Activated CD4-positive, alpha-beta T cell treated with anti-CD3 and anti-CD28 coated beads, Interleukin-2, Interleukin-6, amounts not matched to agents 100 ng/mL and 50 ng/mL, durations not matched to agents 16 hours and 8 hours (primary cell): ENCODE measurements around the gene TPGS1.

Experiments used
- DNase-seq: peaks from one replicate; pipeline ENCODE4 v3.0.0-alpha.2; 2020

The TPGS1 gene

DNA sequence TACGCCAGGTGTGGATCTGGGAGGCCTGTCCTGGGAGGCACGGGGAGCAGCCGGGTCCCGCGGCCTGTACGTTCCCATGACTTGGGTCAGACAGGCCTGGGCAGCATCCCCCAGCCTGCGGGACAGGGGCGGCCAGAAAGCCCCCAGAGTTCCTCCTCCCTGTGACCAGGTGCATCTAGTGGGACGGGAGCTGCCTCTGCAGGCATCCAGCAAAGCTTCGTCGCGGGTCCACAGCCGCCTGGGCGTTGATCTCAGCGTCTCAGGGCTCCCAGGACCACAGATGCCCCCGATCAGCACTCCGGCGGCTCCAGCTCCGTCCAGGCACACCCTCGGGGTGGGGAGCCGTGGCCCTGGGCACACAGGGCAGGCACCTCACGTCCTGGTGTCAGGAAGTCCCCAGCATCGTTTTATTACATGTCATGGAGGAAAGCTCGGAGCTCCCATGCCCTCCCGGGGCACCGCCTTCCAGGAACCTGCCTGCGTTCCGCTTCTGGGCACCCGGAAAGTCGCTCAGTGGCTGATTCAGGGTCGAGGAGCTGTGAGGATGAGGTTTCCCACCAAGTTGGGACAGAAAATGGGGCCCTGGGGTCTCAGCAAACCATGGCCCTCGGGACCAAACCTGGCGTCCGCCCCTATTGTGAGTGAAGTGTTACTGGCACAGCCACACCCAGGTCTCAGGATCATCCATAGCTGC lies 35.0 kb downstream of the TPGS1 start:
- DNase-seq = no peak

DNA sequence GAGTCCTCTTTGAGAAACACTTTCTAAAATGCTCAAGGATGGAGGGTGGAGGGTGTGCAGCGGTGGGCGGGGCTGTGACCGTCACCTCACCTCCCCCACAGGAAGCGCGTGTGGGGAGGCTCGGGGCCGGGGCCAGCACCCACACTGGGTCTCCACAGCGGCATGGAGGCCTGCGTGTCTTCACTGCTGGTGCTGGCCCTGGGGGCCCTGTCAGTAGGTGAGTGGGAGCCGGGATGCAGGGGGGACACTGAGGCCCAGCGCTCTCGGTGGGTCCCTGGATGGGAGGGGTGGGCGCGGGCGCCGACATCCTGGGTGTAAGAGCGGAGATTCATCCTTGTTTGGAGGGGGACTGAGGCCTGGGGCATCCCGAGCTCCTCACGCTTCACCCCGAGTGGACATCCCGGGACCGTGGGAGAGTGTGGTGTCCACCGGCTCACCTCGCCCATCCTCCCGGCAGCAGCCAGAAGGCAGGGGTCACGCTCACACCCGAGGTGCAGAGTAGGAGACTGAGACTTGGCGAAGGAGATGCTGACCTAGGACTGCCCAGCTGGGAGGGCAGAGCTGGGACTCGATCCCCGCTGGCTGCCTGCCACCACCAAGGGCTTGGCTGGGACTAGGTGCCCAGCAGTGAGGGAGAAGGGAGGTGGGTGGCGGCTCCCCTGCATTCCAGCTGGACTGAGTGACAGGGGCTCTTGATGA lies 36.8 kb downstream of the TPGS1 start, which contains the start of gene GZMM:
Gene GZMM (plus strand): TSS at position 144 of the 699 bp plus-strand sequence. CDS start 19 bp downstream, at position 163.
- DNase-seq = peak; percentile 73

GRCh38 chr19:547117-547516 lies 39.8 kb downstream of the TPGS1 start:
- no peak for DNase-seq

DNA sequence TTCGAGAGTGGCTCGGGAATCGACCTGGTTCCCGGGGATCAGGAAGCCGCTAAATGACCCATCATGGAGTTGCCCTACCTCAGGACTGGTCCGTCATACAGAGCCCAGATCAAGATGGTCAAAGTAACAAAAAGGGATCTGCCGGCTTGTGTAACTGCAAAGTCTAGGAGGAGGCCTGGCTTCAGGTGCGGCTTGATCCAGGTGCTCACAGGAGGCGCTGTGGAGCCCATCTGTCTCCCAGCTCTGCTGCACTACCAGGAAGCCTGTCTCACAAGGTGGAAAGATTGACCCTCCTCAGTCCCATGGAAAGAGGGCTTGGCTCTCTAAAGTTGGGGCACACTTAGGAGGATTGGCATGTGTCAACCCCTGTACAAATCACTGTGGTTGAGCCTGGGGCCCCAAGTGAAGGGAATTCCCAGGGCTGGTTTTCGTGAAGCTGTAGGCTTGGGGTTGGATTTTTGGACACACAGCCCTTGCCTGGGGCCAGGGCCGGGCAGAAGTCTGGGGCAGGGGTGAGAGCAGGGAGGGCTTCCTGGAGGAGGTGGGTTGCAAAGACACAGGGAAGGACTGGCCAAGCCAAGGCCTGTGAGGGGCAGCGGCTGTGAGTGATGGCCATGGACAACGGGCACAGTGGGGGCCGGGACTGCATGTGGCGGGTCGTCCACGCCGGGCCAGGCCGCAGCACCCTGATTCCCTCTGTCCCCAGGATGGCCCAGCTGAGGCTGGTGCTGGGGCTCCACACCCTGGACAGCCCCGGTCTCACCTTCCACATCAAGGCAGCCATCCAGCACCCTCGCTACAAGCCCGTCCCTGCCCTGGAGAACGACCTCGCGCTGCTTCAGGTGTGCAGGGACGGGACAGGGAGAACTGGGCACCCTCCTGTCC lies 40.8 kb downstream of the TPGS1 start:
- no peak for DNase-seq

GRCh38 chr19:548886-549830 lies 41.9 kb downstream of the TPGS1 start:
- DNase-seq = no peak

- no peak for DNase-seq
These were observed 47.5 kb downstream of the TPGS1 start for GRCh38 chr19:554817-555216.

GRCh38 chr19:555474-555808 lies 48.1 kb downstream of the TPGS1 start:
- no peak for DNase-seq

DNA sequence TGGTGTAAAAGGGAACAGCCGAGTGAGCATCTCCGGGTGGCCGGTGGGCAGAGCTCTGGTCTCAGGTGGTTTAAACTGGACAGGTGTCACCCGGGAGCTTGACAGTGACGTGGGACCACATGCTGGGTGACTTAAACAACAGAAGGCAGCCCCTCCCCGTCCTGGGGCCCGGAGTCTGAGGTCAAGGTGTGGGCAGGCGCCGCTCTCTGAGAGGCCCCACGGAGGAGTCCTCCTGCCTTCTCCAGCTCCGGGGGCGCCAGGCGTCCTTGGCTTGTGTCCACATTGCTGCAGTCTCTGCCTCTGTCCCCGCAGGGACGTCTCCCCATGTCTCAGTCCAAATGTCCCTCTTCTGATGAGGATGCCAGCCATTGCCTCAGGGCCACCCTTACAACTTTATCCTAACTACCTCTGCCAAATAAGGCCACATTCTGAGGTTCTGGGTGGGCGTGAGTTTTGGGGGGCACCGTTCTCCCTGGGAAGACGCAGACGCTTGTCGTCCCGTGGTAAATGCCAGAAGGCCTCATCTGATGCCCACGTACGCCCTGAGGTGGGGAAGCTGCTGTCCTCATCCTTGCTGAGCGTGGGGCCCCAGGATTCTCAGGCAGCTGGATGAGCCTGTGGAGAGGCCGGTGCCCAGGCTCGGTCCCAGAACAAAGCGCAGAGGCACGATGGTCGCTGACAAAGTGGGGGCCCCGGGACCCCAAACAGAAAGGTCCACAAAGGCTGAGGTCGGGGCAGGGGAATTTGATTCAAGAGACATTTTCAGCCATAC lies 49.5 kb downstream of the TPGS1 start:
- no peak for DNase-seq

DNA sequence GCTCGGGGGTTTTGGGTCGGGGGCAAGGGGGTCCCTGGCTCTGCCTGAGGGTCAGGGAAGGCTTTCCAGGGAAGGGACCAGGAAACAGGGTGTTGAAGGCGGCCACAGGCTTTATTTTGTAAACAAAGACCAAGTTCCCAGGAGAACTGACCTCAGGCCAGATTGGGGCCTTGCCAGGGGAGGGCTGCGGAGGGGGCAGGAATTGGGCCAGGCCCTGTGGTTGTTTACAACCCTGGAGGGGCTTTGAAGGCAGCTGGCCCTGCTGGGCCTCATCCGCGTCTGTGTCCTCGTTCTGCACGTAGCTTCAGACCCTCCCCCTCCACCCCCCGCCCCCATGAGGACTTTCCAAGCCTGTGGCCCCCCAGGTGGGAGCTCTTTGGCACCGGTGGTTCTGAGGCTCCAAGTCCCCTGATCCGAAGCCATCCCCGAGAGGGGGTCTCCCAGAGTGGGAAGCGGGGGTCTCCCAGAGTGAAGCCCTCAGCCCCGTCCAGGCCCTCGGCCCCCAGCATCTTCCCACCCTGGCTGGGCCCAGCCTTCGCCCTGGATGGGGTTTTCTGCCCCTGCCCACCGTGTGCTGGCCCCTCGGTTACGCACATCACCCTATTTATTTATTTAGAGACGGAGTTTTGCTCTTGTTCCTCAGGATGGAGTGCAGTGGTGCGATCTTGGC lies 51.6 kb downstream of the TPGS1 start:
- DNase-seq = no peak

DNA sequence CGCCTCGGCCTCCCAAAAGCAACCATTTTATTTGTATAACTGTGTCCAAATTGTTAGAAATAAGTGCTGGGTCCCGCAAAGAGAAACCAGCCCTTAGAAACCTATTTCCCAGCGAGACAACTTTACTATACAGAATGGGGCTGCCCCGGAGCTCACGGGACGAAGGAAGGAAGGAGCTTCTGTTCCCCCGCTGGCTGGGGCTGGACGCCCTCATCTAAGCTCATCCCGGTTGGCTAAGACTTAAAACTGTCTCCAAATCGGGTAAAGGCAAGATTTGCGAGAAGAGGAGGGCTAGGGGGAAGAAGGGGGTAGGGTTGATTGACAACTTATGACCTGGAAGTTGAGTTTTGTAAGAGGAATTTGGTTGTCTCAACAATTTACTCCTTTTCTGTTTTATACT lies 52.8 kb downstream of the TPGS1 start:
- DNase-seq = no peak

- DNase-seq = no peak
These were observed 59.1 kb downstream of the TPGS1 start for GRCh38 chr19:566403-566802.

- DNase-seq = no peak
These were observed 59.5 kb downstream of the TPGS1 start for GRCh38 chr19:566844-567243.

GRCh38 chr19:567296-567900 lies 60.1 kb downstream of the TPGS1 start:
- no peak for DNase-seq
